Suppressor macrophage treated with lipopolysaccharide for 4 hours (primary cell): ENCODE measurements around the gene MED14.

Experiments
- DNase-seq: peaks from one replicate; pipeline ENCODE4 v3.0.0-alpha.2; 2020

MED14 gene

DNA sequence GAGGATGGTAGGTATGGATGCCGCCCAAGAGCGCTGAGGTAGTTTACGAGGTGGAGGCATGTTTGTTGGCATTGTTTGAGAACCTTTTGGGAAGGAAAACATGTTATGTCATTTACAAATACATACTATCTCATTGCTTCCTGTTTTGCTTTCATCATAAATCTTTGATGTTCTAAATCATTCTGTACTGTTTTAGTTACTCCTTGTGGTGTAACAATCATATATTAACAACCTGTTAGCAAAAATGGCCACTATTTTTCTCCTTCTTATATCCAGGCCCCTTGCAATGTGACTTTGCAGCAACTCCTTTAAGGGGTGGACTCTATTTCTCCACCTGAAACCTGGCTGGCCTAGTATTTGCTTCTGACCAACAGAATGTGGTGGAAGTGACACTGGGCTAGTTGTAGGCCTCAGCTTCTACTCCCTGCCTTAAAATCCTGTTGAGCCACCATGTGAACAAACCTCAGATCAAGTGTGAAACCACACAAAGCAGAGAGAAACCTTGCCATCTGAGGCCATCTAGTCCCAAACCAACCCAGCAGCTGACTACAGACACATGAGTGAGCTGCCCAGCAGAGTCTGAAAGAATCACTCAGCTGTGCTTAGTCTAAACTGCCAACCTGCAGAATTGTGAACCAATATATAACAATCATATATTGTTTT is 72.1 kb downstream of the MED14 start:
- no peak for DNase-seq

DNA sequence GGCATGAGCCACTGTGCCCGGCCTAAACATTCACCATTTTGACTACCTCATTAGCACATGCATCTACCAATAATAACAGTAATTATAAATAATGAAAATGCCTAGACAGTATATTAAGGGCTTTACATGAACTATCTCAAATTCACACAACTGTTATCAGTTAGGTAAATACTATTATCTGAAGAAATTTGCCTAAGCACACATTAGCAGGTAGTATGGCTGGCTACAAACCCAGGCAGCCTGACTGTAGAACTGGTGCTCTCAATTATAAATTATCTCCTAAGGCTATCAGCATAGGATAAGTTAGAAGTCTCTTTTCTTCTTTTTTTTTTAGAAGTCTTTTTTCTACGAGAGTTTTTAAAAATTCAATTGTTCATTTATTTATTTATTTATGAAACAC is 73.9 kb downstream of the MED14 start:
- no peak for DNase-seq

DNA sequence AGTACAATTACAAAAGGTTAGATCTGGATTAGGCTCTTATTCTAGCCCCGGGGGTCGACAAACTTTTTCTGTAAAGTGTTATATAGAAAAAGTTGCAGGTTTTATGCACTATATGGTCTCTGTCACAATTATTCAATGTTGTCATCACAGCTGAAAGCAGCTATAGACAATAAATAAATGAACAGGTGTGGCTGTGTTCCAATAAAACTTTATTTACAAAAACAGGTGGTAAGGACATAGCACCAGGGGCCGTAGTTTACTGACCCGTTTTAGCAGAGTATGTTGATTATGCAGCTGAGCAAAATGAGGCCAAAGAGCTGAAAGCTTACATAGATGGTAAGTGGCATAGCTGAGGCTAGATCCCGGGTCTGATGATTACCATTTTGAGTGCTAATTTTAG is 75.0 kb downstream of the MED14 start:
- no peak for DNase-seq

DNA sequence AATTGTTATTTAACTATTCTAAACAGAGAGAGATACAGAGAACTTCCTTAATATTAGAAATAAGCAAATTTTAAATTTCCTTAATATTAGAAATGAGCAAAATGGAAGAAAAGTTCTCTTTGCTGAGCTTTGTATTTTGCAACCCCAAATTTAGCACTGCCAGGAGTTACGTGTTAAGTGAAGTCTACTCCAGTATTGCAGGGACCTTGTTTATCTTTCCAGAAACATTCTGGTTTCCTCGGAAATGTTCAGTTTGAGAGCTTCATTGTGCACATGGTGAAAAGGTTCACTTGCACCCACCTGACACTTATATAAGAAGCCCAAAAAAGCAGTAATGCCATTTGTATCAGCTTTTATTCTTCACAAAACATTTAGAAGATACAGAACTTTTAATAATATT is 81.8 kb downstream of the MED14 start:
- no peak for DNase-seq

DNA sequence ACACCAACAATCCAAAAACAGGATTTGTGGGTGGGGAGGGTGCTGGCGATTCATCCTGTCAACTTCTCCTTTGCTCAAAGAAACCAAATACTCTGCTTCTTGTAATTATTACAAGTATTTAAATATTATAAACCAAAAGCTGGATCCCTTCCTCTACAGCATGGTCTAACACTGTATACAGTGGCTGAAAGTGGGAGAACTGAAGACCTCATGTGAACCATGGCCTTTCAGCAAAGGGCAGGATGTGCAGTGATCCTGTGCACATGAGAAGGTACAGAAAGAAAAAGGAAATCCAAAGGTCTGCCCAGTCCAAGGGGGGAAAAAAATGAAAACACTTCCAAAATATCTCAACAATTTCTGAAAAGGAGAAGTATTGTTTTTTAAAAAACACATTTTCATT is 82.7 kb downstream of the MED14 start:
- DNase-seq, result no peak

DNA sequence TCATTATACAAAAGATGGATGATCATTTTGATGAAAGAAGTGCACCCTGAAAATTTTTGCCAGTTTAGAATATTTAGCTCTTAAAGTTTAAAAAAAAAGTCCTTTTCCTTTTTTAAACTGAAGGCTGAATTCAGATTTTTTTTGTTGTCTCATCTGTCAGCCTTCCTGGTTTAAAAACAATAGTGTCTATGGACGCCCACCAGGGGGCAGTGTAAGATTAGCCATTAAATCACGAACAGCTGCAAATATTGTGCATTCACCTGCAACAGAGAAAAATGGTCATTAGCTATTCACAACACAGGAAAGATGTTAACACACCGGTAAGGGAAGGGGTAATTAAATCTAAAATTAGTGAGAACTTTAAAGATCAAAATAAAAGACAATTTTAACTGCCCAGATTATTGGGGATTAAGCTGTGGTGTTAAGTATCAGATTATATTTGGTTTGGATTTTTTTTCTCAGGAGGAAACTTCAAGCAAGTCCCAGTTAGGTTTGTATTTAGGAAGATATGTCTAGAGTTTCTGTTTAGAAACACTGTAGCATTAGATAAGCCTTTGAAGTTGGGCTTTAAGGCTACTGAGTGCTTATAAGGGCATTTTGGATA is 83.6 kb downstream of the MED14 start:
- DNase-seq, result peak; percentile 70

DNA sequence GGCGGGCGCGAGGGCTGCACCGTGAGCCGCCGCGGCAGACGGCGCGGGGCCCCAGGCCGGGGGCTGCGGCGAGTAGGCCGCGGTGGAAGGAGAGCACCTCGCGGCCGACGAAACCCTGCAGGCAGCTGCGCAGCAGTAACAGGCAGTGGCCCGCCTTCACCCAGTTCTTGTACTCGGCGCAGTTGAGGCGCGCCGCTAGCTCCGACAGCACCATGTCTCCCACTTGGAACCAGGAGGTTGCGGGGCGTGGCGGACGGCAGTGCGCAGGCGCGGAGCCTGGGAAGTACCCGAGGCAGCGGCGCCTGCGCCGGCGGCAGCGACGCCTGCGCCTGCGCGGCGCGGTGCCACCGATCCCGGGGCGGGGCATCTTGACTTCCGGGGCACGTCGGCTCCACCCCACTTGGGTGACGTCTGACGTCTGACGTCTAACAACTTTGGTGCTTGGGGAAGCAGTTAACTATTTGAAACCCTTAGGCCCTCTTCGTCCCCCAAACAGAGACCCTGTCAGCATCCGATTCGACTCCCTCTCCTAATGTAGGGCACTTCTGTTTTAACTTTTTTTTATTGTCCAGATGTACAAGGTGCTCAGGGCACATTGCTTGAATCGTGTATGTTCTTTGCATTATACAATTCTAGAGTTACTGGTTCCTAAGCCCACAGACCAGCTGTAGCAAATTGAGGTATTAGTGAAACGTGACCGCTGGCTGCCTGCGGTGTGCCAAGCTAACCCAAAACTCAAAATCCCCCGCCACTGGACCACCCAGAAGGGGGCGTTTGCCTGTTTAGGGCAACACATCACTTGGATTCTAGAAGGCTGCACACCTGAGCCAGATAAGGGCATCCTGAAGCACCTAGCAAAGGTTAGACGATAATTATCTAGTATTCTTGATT is 87.8 kb downstream of the MED14 start, which contains the start of gene CXorf38:
Gene CXorf38 (minus strand): TSS at position 255 of the 891 bp plus-strand sequence. CDS start 41 bp downstream, at position 214.
- peak; percentile 94 for DNase-seq

DNA sequence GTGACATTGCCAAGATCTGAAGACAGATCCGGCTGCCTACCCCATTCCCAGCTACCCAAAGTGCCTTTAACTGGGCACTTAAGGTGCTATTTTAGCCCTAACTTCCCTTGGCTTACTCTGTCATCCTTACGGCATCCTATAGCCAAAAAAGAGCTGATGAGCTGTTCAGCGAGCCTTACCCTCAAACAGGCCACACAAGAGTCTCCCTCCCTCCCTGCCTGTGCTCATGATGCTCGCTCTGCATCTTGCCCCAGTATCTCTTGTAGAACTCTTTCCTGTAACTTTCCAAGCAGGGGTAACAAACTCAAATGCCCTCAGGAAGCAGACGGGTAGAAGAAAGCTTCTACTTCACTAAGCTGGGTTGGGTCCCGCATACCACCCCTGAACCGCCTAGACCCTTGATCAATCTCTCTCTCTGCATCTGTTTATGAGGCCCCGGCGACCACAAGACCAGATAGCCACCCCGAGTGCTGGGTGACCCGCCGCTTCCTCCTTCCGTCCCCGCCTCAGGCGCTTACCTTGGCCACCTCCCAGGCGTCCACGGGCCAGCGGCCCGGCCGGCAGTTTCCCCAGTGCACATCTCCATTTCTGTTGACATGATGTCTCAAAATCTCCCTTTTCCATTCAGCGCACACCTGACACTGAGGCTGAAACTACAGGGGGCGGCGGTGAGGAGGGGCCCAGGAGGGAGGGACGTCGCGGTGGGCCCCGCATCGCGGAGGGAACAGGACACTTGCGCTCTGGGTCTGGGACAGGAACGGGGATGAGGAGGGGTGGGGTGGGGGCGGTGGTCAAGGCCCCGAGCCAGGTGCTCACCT is 88.6 kb downstream of the MED14 start:
- DNase-seq, result peak; percentile 41

DNA sequence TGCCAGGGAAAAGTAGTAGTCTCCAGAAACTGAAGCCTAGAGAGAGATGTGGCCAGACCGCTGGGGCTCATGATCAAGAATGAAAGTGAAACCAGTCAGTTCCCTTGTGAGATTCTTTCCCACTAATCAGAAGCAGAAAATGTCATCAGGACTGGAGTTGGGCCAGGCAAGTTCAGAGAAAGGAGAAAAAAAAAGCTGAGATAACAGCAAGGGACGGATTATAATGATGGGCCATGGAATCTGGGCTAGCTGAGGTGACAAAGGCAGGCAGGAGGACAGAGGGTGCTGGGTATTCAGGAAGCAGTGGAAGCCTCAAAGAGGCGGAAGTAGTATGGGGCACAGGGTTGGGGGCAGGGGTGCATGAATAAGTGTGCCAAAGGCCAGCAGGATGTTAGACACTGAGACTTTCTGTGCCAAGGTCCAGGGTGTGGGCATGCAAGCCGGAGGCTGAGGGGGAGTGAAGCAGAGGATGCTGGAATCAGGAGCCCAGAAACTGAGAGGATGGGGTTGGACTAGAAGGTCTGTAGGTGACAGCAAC is 90.5 kb downstream of the MED14 start:
- DNase-seq, result peak; percentile 85

DNA sequence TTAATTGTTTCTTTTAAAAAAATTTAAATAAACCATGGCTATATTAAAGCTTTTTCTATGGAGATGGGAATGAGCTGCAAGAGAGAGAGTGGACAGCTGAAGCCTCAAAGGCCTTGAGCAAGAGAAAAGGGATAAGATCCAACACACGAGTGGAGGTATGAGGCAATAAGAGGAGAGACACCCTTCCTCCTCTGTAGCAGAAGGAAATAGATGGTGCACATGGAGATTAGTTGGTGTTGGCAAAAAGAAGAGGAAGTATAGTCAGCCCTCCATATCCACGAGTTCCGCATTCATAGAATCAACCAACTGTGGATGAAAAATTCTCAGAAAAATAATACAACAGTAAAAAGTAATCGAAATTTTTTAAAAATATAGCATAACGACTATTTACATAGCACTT is 91.2 kb downstream of the MED14 start:
- DNase-seq, result peak; percentile 82

DNA sequence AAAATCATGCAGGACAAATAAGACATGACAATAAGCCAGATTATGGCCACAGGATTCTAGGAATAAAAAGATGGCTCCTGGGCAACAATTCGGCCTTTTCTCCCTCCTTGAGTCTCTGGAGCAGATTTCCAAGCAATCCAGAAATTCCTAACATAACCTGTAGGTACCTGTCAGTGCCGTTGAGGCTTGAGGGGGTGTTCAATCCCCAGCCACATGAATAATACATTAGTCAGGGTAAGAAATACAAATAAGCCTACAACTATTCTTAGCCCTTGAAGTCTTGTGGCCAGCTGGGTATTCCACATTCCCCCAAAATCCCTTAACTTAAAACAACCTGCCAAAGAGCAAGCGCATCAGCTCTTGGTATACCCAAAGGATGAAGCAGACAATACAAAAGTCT is 97.7 kb downstream of the MED14 start:
- DNase-seq, result no peak

DNA sequence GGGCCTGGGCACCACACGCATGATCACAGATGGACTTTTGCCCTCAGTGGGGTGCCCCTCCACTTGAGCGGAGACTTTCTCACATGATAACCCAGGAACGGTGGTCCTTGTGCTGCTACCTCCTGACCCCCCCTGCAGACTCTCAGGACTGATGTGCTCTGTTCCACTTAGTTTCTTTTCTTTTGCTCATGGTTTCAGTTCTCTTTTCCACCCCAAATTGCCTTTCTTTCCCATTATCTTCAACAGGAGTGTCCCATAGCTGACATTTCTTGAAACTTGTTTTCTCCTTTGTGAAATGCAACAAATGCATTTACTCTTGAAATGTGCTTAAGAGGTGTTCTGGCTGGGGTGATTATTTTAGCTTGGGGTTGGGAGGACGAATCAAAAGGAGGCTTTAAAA is 103.1 kb downstream of the MED14 start:
- DNase-seq, result no peak

DNA sequence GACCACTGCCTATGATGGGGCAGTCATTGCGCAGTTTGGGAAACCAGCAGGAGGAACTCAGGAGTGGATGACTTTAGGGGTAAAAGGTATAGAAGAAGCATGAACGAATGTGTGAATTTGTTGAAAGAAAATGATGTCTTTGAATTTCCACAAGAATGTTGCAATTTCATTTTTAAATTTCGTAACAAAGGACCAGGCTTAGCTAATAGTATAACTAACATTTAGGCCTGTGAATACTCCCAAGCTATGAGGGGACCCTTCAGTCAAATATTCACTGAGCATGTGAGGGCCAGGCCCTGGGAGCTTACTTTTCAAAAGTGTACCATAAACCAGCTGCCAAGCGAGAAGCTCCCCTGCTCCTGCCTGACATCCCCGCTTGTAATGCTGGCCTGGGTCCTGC is 106.8 kb downstream of the MED14 start:
- peak; percentile 18 for DNase-seq

DNA sequence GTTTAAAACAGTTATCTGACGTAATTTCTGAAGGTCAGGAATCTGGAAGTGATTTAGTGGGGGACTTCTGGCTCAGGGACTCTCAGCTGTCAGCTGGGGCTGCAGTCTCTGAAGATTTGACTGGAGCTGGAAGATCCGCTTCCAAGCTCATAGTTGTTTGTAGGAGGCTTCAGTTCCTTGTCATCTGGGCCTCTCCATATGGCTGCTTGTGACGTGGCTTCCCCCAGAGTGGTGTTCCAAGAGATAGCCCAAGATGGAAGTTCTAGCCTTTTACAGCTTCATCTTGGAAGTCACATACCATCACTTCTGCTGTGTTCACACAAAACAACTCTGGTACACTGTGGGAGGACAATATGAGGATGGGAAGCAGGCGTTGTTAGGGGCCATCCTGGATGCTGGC is 110.0 kb downstream of the MED14 start:
- no peak for DNase-seq

DNA sequence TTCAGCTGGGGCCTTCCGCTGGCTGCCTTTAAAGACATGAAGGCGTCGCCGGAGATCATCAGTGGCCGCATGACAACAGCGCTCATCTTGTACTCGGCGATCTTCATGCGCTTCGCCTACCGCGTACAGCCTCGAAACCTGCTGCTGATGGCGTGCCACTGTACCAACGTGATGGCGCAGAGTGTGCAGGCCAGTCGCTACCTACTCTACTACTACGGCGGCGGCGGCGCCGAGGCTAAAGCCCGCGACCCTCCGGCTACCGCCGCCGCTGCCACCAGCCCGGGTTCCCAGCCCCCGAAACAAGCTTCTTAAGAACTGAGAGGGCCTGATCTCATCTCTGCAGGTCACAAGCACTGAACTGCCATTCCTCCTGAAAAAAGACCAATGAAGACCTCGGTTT is 111.7 kb downstream of the MED14 start:
- no peak for DNase-seq

DNA sequence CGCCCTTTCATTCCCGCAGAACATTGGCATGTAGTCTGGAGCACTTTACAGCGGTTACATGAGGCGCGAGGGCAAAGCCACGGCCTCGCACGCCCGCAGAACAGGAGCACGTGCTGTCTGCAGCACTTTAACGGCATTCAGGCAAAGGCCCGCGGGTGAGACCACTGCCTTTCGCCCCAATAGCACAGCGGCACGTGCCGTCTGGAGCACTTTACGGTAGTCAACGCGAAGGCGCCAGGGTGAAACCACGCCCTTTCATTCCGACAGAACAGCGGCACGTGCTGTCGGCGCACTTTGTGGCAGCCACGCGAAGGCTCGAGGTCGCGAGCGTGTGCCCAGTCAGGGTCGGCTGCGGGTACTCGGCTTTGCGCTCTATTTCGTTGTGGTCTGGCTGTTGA is 112.2 kb downstream of the MED14 start, which contains the start of gene MPC1L:
Gene MPC1L (plus strand): TSS at position 290 of the 398 bp plus-strand sequence. CDS start 138 bp downstream, outside the sequence.
- DNase-seq, result no peak

DNA sequence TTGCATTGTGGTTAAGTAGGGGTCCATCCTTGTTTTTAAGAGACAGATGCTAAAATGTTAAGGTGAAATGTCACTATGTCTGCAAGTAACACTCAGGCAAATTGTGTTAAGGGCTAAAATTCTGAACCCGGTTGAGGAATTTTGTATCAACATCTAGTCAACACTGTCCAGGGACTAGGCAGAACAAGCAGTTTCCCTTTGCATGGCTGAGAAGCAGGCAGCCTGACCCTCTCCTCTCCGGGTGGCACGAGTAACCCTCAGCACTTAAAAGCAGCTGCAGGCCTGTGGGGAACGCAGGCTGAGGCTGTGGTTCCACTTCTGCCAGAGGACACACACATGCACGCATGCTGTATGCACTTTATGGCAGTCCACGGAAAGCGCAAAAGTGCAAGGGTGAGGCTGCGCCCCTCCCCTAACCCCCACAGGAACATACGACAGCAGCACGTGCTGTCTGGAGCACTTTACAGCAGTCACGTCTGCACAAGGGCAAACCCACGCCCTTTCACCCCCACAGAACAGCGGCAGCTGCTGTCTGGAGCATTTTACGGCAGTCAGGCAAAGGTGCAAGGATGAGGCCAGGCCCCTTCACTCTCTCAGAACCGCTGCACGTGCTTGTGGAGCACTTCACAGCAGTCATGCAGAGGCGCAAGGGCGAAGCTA is 112.7 kb downstream of the MED14 start:
- DNase-seq, result no peak

DNA sequence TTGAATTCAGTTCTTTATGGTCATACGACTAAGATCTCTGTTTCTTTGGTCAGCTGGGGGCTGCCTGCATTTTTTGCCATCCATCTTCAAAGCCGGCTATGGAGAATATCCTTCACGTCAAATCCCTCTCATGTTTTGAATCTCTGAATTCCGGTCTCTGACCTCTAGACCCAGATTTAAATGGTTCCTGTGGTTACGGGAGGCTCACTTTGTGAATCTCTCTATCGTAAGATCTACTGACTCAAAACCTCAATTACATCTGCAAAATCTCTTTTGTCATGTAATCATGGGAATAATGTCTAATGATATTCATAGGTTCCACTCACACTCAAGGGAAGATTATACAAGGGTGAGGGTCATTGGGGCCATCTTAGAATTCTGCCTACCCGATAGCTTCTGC is 117.8 kb downstream of the MED14 start:
- no peak for DNase-seq

DNA sequence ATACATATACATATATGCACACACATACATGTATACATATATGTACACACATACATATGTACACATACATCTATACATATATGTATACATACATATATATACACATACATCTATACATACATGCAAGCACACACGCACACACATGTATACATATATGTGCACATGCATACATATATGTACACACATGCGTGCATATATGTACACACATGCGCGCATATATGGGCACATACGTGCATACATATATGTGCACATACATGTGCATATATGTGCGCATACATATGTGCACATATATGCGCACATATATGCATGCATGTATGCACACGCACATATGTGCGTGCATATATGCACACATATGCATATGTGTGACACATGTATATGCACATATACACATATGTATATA is 119.4 kb downstream of the MED14 start:
- no peak for DNase-seq

DNA sequence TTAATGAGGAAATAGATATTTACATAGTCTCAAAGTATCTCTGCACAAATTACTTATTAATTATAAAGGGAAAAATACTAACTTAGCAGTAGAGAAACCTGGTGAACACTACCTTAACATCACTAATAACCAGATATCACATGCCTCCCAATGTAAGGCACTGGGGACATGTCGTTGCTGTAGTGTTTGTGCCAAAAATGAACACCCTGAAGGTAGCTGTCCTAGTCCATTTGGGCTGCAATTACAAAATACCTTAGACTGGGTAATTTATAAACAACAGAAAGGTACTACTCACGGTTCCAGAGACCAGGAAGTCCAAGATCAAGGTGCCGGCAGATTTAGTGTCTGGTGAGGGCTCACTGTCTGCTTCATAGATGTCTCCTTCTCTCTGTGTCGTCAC is 122.8 kb downstream of the MED14 start:
- no peak for DNase-seq

DNA sequence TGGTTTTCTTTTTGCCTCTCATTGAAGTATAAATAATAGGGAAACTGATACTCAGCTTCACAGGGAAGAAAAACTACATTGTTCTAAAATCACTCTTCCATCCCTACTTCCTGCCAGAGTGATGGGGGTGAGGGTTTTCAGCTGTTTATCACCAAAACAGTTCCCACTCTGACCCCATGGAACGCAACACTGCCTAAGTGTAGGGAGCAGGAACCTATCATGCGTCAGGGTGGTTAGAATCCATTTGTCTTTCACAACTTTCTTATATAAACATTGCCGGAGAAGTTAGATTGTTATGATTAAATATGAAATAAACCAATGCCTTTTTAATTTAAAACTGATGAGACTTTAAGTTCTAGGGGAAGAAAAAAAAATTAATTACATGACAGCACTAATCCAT is 128.0 kb downstream of the MED14 start:
- no peak for DNase-seq

DNA sequence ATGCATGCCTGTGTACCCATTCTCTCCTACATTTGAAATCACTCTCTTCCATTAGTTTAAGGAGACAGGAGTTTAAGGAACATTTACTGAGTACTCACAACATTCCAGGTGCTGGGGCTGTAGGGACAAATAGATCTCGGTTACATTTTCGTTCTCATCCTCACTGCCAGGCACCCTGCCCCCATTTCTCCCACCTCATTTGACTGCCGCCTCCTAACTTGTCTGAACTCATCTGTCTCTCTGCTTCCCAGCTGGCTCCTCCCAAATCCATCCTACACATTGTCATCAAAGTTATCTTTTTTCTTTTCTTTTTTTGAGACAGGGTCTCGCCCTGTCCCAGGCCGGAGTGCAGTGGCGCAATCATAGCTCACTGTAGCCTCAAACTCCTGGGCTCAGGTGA is 131.9 kb downstream of the MED14 start:
- no peak for DNase-seq
